AG10803 (cell line): ENCODE measurements around the gene TCF7L2.

Experiments used
- DNase-seq: peaks from one replicate; pipeline ENCODE4 v3.0.0; 2010; ENCODE audit warnings: low read depth
- H3K4me3 ChIP-seq: 2 replicates; pipeline ENCODE4 v1.5.1; 2011; ENCODE audit warnings: mild to moderate bottlenecking, low read length, control low read depth
- CTCF ChIP-seq: conservative IDR thresholded peaks from 2 replicates; pipeline ENCODE4 v1.5.1; 2011; ENCODE audit warnings: mild to moderate bottlenecking, low read length, control low read depth, inconsistent platforms

Gene TCF7L2

GRCh38 chr10:112972606-112973005 is 22.6 kb downstream of the TCF7L2 start:
- DNase-seq, result no peak
- H3K4me3 ChIP-seq, result no peak overlapping the region
- no peak for TF ChIP-seq CTCF

GRCh38 chr10:112973046-112973445 is 23.0 kb downstream of the TCF7L2 start:
- H3K4me3 ChIP-seq, result no peak overlapping the region
- DNase-seq, result no peak
- no peak for TF ChIP-seq CTCF

GRCh38 chr10:112973805-112974204 is 23.8 kb downstream of the TCF7L2 start:
- no peak overlapping the region for H3K4me3 ChIP-seq
- no peak for TF ChIP-seq CTCF
- no peak for DNase-seq

GRCh38 chr10:112977426-112977898 is 27.4 kb downstream of the TCF7L2 start:
- no peak for TF ChIP-seq CTCF
- H3K4me3 ChIP-seq, result no peak overlapping the region
- DNase-seq, result no peak

GRCh38 chr10:112979927-112980326 is 29.9 kb downstream of the TCF7L2 start:
- DNase-seq, result no peak
- no peak overlapping the region for H3K4me3 ChIP-seq
- no peak for TF ChIP-seq CTCF

- no peak for DNase-seq
- no peak overlapping the region for H3K4me3 ChIP-seq
- TF ChIP-seq CTCF, result no peak
Measured at GRCh38 chr10:112980937-112981336, 30.9 kb downstream of the TCF7L2 start.

GRCh38 chr10:112981553-112981952 is 31.5 kb downstream of the TCF7L2 start:
- no peak for DNase-seq
- no peak overlapping the region for H3K4me3 ChIP-seq
- TF ChIP-seq CTCF, result no peak
